ENCODE measurements around the gene NAGLU. TPM values are rescaled to one million over a fixed set of nuclear protein-coding genes. Genes with fewer than 3 reads are reported as not detected.
A peak's percentile ranks its signal among the peaks of the same experiment; 100 is the strongest.

Gene NAGLU
- total and polyA plus RNA-seq, 2 of the 13 experiments (the other 11 are each of a cell fraction or from before 2014, with no cell fraction given), result 28.2 to 40.1 TPM

GRCh38 chr17:42541041-42541833, 5.2 kb downstream of the NAGLU start (continued):
- TF ChIP-seq ARNT2 (CRISPR knock-in tag; IDR thresholded peaks at IDR 0.05; ENCODE audit: low read depth) (peak; percentile 65), FOXA1 (IDR thresholded peaks at IDR 0.05) (no peak), FOXA1 (CRISPR knock-in tag; IDR thresholded peaks at IDR 0.05) (peak; percentile 67), NBN (conservative IDR thresholded peaks at IDR 0.05) (no peak), ZNF24 (IDR thresholded peaks at IDR 0.05) (no peak), BCLAF1 (IDR thresholded peaks at IDR 0.05) (no peak), NFKBIZ (CRISPR knock-in tag; IDR thresholded peaks at IDR 0.05) (no peak), ZNF318 (CRISPR knock-in tag; IDR thresholded peaks at IDR 0.05) (no peak), ZNF136 (CRISPR knock-in tag; IDR thresholded peaks at IDR 0.05; ENCODE audit: low read depth) (peak; percentile 37; the same call in 1 of the 2 replicates), ZBTB42 (CRISPR knock-in tag; IDR thresholded peaks at IDR 0.05) (no peak), HNRNPLL (IDR thresholded peaks at IDR 0.05; ENCODE audit: low read depth, low read length, poor library complexity, severe bottlenecking) (no peak), MIER3 (CRISPR knock-in tag; IDR thresholded peaks at IDR 0.05; ENCODE audit: borderline replicate concordance) (peak; percentile 94), POLR2G (IDR thresholded peaks at IDR 0.05; ENCODE audit: low read depth, low read length) (peak; percentile 77), ATF6 (CRISPR knock-in tag; conservative IDR thresholded peaks at IDR 0.05) (no peak)

Data from HepG2 (cell line).